Mammary epithelial cell (primary cell): ENCODE results near the gene EVL.

ENCODE experiments used
- CTCF ChIP-seq, 2 donors: IDR thresholded peaks in 1 of 2; conservative IDR thresholded peaks in 1 of 2; 2 replicates each; pipeline ENCODE4 v1.5.1; 2011 to 2012; ENCODE audit warnings: inconsistent platforms in 2 of 2, low read length in 2 of 2, mild to moderate bottlenecking in 2 of 2, control low read depth in 1 of 2, low read depth in 1 of 2; ENCODE audit not compliant: insufficient read depth in 1 of 2; ENCODE audit errors: extremely low read depth in 1 of 2
- EZH2 ChIP-seq: IDR thresholded peaks from 2 replicates; pipeline ENCODE4 v1.6.1; 2012; ENCODE audit warnings: low read length, inconsistent platforms, borderline replicate concordance

- TF ChIP-seq EZH2 (no peak), CTCF (conservative IDR thresholded peaks at IDR 0.05 in 1 of 2, IDR thresholded peaks at IDR 0.05 in 1 of 2; ENCODE audit: extremely low read depth in 1 of 2, insufficient read depth in 1 of 2, low read depth in 1 of 2, low read length in 2 of 2) (no peak)
Measured at GRCh38 chr14:100034468-100034867, 30.8 kb upstream of the EVL start.
